LNCAP (cell line): ENCODE results near the gene C22orf15.

Experiments
- CTCF ChIP-seq: fragments of 450-650 bp; IDR thresholded peaks from 2 replicates; pipeline ENCODE4 v1.5.1; 2017; ENCODE audit warnings: mild to moderate bottlenecking

The C22orf15 gene

GRCh38 chr22:23772649-23773473 is 10.1 kb downstream of the C22orf15 start, which contains the start of gene MMP11:
Gene MMP11, plus strand, starts transcription at chr22:23772849. Its CDS starts 22 bp downstream, at chr22:23772871.
- peak; percentile 38; the same call in 1 of the 2 replicates for TF ChIP-seq CTCF

- TF ChIP-seq CTCF, result no peak
These were observed 10.8 kb downstream of the C22orf15 start for GRCh38 chr22:23773483-23774113.

- no peak for TF ChIP-seq CTCF
These were observed 11.5 kb downstream of the C22orf15 start for GRCh38 chr22:23774114-23774921.

DNA sequence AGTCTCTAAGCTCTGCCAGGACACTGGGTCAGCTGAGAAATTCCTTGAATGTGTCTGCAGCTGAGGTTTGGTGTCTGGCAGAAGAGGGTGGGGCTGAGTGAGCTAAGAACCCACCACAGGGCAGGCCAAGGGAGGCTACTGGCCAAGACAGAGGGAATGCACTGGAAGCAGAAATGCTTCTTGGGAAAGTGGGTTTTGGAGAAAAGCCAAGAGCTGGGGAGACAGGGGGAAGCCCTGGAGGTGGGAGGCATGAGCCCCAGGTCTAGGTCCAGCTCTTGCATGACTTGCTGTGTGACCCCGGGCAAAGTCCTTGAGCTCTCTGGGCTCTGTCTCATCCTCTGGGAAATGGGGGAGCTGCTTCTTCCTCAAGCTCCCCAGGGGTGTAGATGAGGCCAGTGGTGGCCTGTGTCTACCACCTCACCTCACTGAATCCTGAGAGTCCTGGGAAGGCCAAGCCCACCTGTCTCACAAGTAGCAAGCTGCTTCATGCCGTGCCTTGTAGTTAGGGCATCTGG is 12.2 kb downstream of the C22orf15 start:
- no peak for TF ChIP-seq CTCF

DNA sequence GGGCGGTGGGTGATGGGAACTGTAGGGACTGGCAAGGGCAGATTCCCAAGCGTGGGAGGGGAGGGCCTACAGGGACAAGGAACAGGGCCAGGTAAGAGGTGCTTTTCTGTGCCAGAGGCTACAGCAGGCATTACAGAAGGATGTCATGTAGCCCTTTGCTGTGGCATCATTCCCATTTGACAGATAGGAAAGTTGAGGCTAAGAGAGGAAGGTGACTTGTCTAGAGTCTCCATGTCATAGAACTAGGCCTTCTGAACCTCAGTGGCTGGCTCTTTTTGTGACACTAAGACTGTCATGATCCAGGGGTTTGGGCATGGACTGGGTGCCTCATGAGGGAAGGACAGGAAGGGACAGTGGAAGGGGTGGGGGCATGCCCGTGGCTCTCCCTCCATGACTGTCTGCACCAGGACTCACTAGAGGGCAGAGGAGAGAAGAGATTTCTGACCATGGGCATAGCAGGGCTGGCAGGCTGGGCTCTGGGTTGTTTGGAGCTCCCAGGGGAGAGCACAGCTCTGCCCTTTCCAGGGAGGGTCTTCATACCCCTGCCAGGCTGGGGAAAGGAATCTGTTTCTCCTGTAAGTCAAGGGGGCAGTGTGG is 13.1 kb downstream of the C22orf15 start:
- TF ChIP-seq CTCF, result no peak

DNA sequence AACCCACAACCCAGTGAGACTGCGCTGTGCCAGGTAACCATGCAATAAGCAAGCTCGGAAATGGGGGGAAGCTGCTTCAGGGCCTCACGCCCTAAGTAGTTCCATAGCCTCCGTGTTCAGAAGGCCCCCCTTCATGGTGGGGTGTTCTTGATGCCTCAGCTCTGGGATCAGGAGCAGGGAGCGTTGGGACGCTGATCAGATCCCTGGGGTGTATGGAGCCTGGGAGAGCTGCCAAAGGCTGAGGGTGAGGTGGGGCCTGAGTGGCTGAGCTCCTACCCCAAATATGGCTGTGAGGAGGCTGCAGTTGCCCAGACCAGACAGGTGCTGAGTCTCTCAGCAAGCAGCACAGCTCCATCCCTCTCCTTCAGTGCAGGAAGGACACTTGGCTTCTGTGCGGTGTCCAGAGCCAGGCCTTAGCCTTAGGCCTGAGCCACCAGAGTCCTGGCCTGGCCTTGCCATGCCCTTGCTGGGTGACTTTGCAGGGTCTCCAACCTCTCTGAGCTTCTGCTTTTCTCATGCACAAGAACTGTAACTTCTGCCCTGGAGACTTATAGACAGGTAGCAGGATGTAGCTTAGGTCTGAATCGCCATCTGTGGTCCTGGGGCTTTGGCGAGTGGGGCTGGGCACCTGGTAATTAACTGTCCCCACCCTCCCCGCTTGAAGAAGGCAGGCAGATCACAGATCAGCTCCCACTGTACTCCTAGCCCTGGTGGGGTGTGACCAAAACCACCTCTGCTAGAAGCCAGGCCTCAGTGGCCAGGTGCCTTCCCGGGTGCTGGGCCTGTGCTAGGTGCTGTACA is 15.2 kb downstream of the C22orf15 start:
- no peak for TF ChIP-seq CTCF
